GM23248 (cell line): ENCODE data around the gene MYOG. TPM values are rescaled to one million over a fixed set of nuclear protein-coding genes. Genes with fewer than 3 reads are reported as not detected.

ENCODE experiments used
- DNase-seq: peaks from one replicate; pipeline ENCODE4 v3.0.0-alpha.2; 2015
- H2AFZ ChIP-seq: fragments of 200-600 bp; sonication (generic); 2 replicates; pipeline ENCODE4 v1.6.1; 2016; ENCODE audit warnings: antibody characterized with exemption
- H3F3A ChIP-seq: fragments of 200-600 bp; sonication (generic); 2 replicates; pipeline ENCODE4 v1.6.1; 2016; ENCODE audit warnings: mild to moderate bottlenecking, antibody characterized with exemption, mixed run types; ENCODE audit not compliant: insufficient read depth
- H3K27ac ChIP-seq: fragments of 200-600 bp; sonication (generic); 2 replicates; pipeline ENCODE4 v1.5.1; 2016; ENCODE audit warnings: mild to moderate bottlenecking
- H3K27me3 ChIP-seq: fragments of 200-600 bp; sonication (generic); replicated peaks from 2 replicates; pipeline ENCODE4 v1.6.1; 2016; ENCODE audit warnings: mild to moderate bottlenecking; ENCODE audit not compliant: insufficient read depth
- H3K36me3 ChIP-seq: fragments of 200-600 bp; sonication (generic); 2 replicates; pipeline ENCODE4 v1.6.1; 2016; ENCODE audit warnings: low read depth, mild to moderate bottlenecking
- H3K4me1 ChIP-seq: fragments of 200-600 bp; sonication (generic); 2 replicates; pipeline ENCODE4 v1.6.1; 2016; ENCODE audit warnings: mild to moderate bottlenecking; ENCODE audit not compliant: insufficient read depth
- H3K4me2 ChIP-seq: fragments of 200-600 bp; sonication (generic); one replicate; pipeline ENCODE4 v1.6.1; 2016; ENCODE audit warnings: mild to moderate bottlenecking; ENCODE audit not compliant: unreplicated experiment
- H3K4me3 ChIP-seq: fragments of 200-600 bp; sonication (generic); 2 replicates; pipeline ENCODE4 v1.5.1; 2016; ENCODE audit warnings: mild to moderate bottlenecking
- H3K79me2 ChIP-seq: fragments of 200-600 bp; sonication (generic); 2 replicates; pipeline ENCODE4 v1.6.1; 2016; ENCODE audit warnings: mild to moderate bottlenecking; ENCODE audit not compliant: insufficient read depth
- H3K9ac ChIP-seq: fragments of 200-600 bp; sonication (generic); 2 replicates; pipeline ENCODE4 v1.6.1; 2016; ENCODE audit warnings: mild to moderate bottlenecking
- H3K9me2 ChIP-seq: fragments of 200-600 bp; sonication (generic); 2 replicates; pipeline ENCODE4 v1.6.1; 2016; ENCODE audit warnings: mixed run types, mild to moderate bottlenecking, moderate library complexity; ENCODE audit not compliant: insufficient read depth
- H3K9me3 ChIP-seq: fragments of 200-600 bp; sonication (generic); one replicate; pipeline ENCODE4 v1.6.1; 2017; ENCODE audit warnings: low read depth
- H4K20me1 ChIP-seq: fragments of 200-600 bp; sonication (generic); 2 replicates; pipeline ENCODE4 v1.6.0; 2016; ENCODE audit not compliant: insufficient read depth
- EZH2 ChIP-seq: fragments of 200-600 bp; sonication (generic); IDR thresholded peaks from 2 replicates; pipeline ENCODE4 v1.6.1; 2018; ENCODE audit warnings: antibody characterized with exemption, mild to moderate bottlenecking; ENCODE audit not compliant: insufficient read depth, poor library complexity, severe bottlenecking
- EZH2phosphoT487 ChIP-seq: fragments of 200-600 bp; sonication (generic); IDR thresholded peaks from 2 replicates; pipeline ENCODE4 v1.6.1; 2018; ENCODE audit warnings: antibody characterized with exemption, moderate library complexity, mild to moderate bottlenecking, low read depth; ENCODE audit not compliant: insufficient read depth
- WGBS, 2 experiments: methylation state at CpG; one replicate each; pipeline ENCODE4 v1.1.6; 2015 to 2017; ENCODE audit warnings: low lambda C conversion rate in 2 of 2, low coverage in 1 of 2; ENCODE audit errors: missing lambda C conversion rate in 2 of 2; 5-methylcytosine and 5-hydroxymethylcytosine counted together
- in situ Hi-C: fragments of 300-500 bp; cut with MboI; formaldehyde crosslinking; loops from 2 replicates; pipeline ENCODE4 v1.15.0; 2020
- polyA plus RNA-seq: library from polyadenylated mRNA; unstranded; fragments of >200 nt; fragmentation: Nextera tagmentation; extraction: Ambion mirVana; gene quantifications from 2 replicates; pipeline ENCODE4 v1.2.1, GENCODE V29; 2016
- total RNA-seq: library from RNA; depleted of rRNA; stranded (reverse); fragments of >200 nt; shearing (Covaris generic); gene quantifications from 2 replicates; pipeline ENCODE4 v1.2.3, GENCODE V29; 2014

MYOG gene
- total and polyA plus RNA-seq, 2 experiments from 2014 or later, result not detected

GRCh38 chr1:203049576-203050180, 36.1 kb downstream of the MYOG start:
- in situ Hi-C loops, result no loop called here
- TF ChIP-seq EZH2phosphoT487 (no peak), EZH2 (no peak)
- H3K9me2 ChIP-seq, result no peaks in the 10 kb centered on the region
- H3K79me2 ChIP-seq, result no peaks in the 10 kb centered on the region
- H3K4me2 ChIP-seq, result no peak overlapping the region
- H3K27ac ChIP-seq, result no peak overlapping the region
- H3K27me3 ChIP-seq, result no peaks in the 10 kb centered on the region
- no peak overlapping the region for H3K9ac ChIP-seq
- no peak for DNase-seq
- H2AFZ ChIP-seq, result no peak overlapping the region
- peaks cover 18% of the 10 kb centered on the region for H3K4me1 ChIP-seq
- no peak overlapping the region for H3K4me3 ChIP-seq
- WGBS, 2 experiments, result 93% methylated on average over 13 to 14 of the region's 14 CpGs
- H3K36me3 ChIP-seq, result no peaks in the 10 kb centered on the region; the same call in 1 of the 2 replicates
- no peaks in the 10 kb centered on the region for H4K20me1 ChIP-seq
- no peaks in the 10 kb centered on the region for H3K9me3 ChIP-seq
- peaks cover 11% of the 10 kb centered on the region for H3F3A ChIP-seq

- peaks cover 18% of the 10 kb centered on the region for H3K4me1 ChIP-seq
- no peak overlapping the region for H3K4me3 ChIP-seq
- no peak overlapping the region for H3K4me2 ChIP-seq
- H3K36me3 ChIP-seq, result no peaks in the 10 kb centered on the region; the same call in 1 of the 2 replicates
- peaks cover 11% of the 10 kb centered on the region for H3F3A ChIP-seq
- no peak for DNase-seq
- in situ Hi-C loops, result no loop called here
- H4K20me1 ChIP-seq, result no peaks in the 10 kb centered on the region
- H3K9me2 ChIP-seq, result no peaks in the 10 kb centered on the region
- H2AFZ ChIP-seq, result no peak overlapping the region
- no peak overlapping the region for H3K27ac ChIP-seq
- no peak overlapping the region for H3K9ac ChIP-seq
- H3K9me3 ChIP-seq, result no peaks in the 10 kb centered on the region
- no peak for TF ChIP-seq EZH2
- TF ChIP-seq EZH2phosphoT487, result no peak
- 83 to 91% methylated on average over 3 to 4 of the region's 4 CpGs for WGBS, 2 experiments
- no peaks in the 10 kb centered on the region for H3K27me3 ChIP-seq
- H3K79me2 ChIP-seq, result no peaks in the 10 kb centered on the region
Observed at GRCh38 chr1:203049077-203049476, 36.7 kb downstream of the MYOG start.

- no peak overlapping the region for H3K9ac ChIP-seq
- peaks cover 18% of the 10 kb centered on the region for H3K4me1 ChIP-seq
- no peak for TF ChIP-seq EZH2phosphoT487
- TF ChIP-seq EZH2, result no peak
- H3K79me2 ChIP-seq, result no peaks in the 10 kb centered on the region
- H3K27me3 ChIP-seq, result no peaks in the 10 kb centered on the region
- no peaks in the 10 kb centered on the region for H3K9me2 ChIP-seq
- in situ Hi-C loops, result no loop called here
- H3K27ac ChIP-seq, result no peak overlapping the region
- H3K4me3 ChIP-seq, result no peak overlapping the region
- H2AFZ ChIP-seq, result no peak overlapping the region
- no peak overlapping the region for H3K4me2 ChIP-seq
- H4K20me1 ChIP-seq, result no peaks in the 10 kb centered on the region
- no peaks in the 10 kb centered on the region; the same call in 1 of the 2 replicates for H3K36me3 ChIP-seq
- peaks cover 11% of the 10 kb centered on the region for H3F3A ChIP-seq
- no peak for DNase-seq
- WGBS, 2 experiments, result 89 to 90% methylated on average over 17 to 23 of the region's 23 CpGs
- H3K9me3 ChIP-seq, result no peaks in the 10 kb centered on the region
Observed at GRCh38 chr1:203048555-203049051, 37.2 kb downstream of the MYOG start.

DNA sequence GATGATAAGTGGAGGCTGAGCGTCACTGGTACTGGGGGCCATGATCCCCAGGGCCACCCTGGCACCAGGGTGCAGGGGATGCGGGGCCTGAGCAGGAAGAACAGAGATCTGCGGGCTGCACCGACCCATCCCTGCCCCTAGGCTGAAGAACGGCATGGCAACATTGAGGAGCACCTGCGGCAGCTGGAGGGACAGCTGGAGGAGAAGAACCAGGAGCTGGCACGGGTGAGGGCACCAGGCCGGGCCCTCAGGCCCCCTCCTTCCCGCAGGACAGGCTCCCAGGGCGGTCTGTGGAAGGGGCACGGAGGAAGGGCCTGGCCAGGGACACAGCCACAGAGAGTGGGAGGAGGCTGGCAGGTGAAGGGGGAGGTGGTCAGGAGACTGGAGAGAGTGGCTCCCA, 37.7 kb downstream of the MYOG start:
- 91 to 92% methylated on average over 11 of the region's 11 CpGs for WGBS, 2 experiments
- no peaks in the 10 kb centered on the region for H4K20me1 ChIP-seq
- no peak overlapping the region for H3K9ac ChIP-seq
- H3K36me3 ChIP-seq, result no peaks in the 10 kb centered on the region; the same call in 1 of the 2 replicates
- H3K4me1 ChIP-seq, result peaks cover 18% of the 10 kb centered on the region
- H3K9me3 ChIP-seq, result no peaks in the 10 kb centered on the region
- TF ChIP-seq EZH2phosphoT487 (no peak), EZH2 (no peak)
- H3K4me2 ChIP-seq, result no peak overlapping the region
- no peaks in the 10 kb centered on the region for H3K79me2 ChIP-seq
- in situ Hi-C loops, result no loop called here
- no peak overlapping the region for H3K27ac ChIP-seq
- H3K27me3 ChIP-seq, result no peaks in the 10 kb centered on the region
- no peaks in the 10 kb centered on the region for H3K9me2 ChIP-seq
- no peak overlapping the region for H3K4me3 ChIP-seq
- no peak for DNase-seq
- peaks cover 11% of the 10 kb centered on the region for H3F3A ChIP-seq
- H2AFZ ChIP-seq, result no peak overlapping the region
